ENCODE data around the gene CCDC88A. TPM values are rescaled to one million over a fixed set of nuclear protein-coding genes. Genes with fewer than 3 reads are reported as not detected.
"Not testable (repeated sequence)": the region's sequence is repeated elsewhere in the genome, so short reads cannot be mapped to it uniquely, and the experiment has no call there.

CCDC88A gene
- polyA plus RNA-seq, 3 donors: 60.0 to 77.4 (median 67.8) TPM

DNA sequence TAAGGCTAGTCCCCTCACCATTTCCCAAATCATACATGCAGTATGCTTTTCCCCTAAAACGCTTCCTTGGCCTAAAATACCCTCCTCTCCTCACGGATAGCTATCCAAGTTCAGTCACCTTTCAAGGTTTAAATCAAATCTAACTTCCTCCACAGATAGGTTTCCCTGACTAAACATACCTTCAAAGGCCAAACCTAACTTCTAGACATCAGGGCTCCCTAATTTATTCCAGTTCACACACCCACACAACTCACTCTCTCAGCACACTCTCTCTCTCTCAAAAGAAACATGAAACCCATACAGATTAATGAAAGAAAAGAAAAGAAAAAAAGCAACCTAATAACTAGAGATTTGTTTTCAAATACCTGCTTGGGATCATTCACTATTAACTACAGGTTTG lies 14.5 kb downstream of the CCDC88A start:
- peak in 1 of 11 donors; percentile 18 for DNase-seq (ENCODE audit: extremely low read depth in 1 of 11, low read depth in 9 of 11, low spot score in 4 of 11)

DNA sequence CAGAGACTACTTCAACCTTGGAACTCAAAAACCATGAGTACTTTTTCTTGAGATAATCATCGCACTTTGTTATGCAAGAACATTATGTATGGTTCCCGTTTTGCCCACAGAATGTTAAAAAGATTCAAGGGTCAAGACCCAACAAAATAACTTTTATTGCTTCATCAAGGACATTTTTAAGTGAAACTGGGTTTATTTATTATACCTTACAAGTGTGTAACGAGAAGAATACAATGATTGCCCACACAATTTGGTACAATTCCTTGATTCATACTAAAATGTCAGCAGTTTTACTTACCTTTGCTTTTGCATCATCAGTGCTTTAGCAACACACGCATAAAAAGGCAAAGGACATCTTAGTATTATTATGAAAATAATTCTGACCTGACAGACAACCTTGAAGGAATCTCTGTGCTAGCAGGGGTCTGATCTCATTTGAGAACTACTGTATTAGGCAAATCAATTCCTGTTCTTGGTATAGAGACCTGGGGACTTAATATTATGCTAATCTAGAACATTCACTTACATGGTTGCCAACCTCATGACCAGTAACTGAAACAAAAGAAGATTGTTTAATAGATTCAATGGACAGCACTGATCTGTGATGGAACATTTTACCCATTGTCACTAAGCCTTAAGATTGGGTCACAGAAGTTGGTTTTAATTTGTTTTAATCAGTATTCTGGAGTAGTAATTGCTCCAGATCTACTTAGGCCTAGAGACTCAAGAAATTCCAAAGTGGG lies 16.2 kb downstream of the CCDC88A start:
- DNase-seq (ENCODE audit: extremely low read depth in 1 of 11, low read depth in 9 of 11, low spot score in 4 of 11): no peak

- no peak for DNase-seq (ENCODE audit: extremely low read depth in 1 of 11, low read depth in 9 of 11, low spot score in 4 of 11)
Observed at GRCh38 chr2:55401124-55401523, 18.5 kb downstream of the CCDC88A start.

- DNase-seq (ENCODE audit: extremely low read depth in 1 of 11, low read depth in 9 of 11, low spot score in 4 of 11): no peak
Observed at GRCh38 chr2:55400332-55400731, 19.3 kb downstream of the CCDC88A start.

DNA sequence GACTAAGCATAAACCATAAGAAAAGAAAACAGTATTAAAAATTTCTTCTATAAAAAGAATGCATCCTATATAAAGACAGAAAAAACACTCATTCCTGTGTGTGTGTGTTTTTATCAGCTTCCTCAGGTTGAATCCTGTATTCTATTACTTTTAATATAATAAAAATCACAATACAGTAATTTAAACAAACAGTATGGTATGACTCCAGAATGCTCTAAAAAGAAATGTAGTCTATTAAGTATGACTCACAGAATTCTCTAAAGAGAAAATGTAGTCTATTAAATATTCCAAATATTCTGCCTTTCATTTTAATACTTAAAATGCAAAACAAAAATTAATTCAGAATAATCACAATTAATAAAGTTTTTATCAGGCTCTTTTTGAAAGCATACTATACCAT lies 19.8 kb downstream of the CCDC88A start:
- no peak for DNase-seq (ENCODE audit: extremely low read depth in 1 of 11, low read depth in 9 of 11, low spot score in 4 of 11)

GRCh38 chr2:55395724-55396605 lies 23.7 kb downstream of the CCDC88A start:
- no peak for DNase-seq (ENCODE audit: extremely low read depth in 1 of 11, low read depth in 9 of 11, low spot score in 4 of 11)

GRCh38 chr2:55391615-55392242 lies 27.9 kb downstream of the CCDC88A start:
- no peak for DNase-seq (ENCODE audit: extremely low read depth in 1 of 11, low read depth in 9 of 11, low spot score in 4 of 11)

DNA sequence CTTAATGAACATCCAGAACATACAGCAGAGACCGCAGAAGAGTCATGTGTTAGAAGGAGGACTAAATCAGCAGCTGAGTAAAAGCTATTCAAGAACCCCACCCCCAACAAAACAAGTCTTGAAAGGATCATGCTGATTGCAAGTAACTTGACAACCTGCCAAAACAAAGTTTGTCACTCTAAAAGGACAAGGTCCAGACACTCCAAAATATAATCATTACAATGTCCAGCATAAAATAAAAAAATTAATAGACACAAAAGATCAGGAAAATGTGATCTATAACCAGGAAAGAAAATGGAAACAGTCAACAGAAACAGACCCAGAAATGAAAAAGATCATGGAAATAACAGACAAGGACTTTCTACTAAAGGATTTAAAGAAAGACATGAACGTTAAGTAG lies 28.5 kb downstream of the CCDC88A start:
- no peak for DNase-seq (ENCODE audit: extremely low read depth in 1 of 11, low read depth in 9 of 11, low spot score in 4 of 11)

- DNase-seq (ENCODE audit: extremely low read depth in 1 of 11, low read depth in 9 of 11, low spot score in 4 of 11): not testable (repeated sequence)
Observed at GRCh38 chr2:55385516-55385915, 34.1 kb downstream of the CCDC88A start.

- DNase-seq (ENCODE audit: extremely low read depth in 1 of 11, low read depth in 9 of 11, low spot score in 4 of 11): no peak
Observed at GRCh38 chr2:55384786-55385185, 34.9 kb downstream of the CCDC88A start.

- DNase-seq (ENCODE audit: extremely low read depth in 1 of 11, low read depth in 9 of 11, low spot score in 4 of 11): no peak
Observed at GRCh38 chr2:55371376-55371775, 48.3 kb downstream of the CCDC88A start.

DNA sequence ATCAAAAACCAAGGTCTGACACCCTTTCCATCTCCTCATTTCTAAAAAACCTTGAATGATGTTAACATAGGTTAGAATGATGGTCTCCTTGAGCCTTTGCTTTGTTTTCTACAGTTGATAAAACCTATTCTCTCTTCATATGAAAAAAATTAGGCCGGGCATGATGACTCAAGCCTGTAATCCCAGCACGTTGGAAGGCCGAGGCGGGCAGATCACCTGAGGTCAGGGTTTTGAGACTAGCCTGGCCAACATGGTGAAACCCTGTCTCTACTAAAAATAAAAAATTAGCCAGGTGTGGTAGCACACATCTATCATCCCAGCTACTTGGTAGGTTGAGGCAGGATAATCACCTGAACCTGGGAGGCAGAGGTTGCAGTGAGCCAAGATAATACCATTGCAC lies 49.4 kb downstream of the CCDC88A start:
- no peak for DNase-seq (ENCODE audit: extremely low read depth in 1 of 11, low read depth in 9 of 11, low spot score in 4 of 11)

DNA sequence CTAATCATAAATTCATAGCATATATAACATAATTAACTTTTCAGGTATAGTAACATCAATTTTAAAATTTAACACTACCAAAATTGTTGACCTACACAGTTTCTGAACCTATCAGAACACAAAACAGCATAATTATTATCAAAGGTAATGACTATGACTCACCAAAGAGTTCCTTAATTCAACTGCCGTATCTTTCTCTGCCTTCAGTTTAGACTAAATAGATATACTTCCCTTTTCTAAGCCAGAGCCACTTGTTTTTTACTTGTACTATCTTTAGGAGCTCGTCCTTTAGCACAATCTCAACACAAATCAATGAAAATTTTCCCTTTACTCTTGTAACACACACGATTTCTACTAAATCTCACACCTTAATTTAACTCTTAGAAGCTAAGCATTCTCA lies 54.4 kb downstream of the CCDC88A start:
- DNase-seq (ENCODE audit: extremely low read depth in 1 of 11, low read depth in 9 of 11, low spot score in 4 of 11): no peak

DNA sequence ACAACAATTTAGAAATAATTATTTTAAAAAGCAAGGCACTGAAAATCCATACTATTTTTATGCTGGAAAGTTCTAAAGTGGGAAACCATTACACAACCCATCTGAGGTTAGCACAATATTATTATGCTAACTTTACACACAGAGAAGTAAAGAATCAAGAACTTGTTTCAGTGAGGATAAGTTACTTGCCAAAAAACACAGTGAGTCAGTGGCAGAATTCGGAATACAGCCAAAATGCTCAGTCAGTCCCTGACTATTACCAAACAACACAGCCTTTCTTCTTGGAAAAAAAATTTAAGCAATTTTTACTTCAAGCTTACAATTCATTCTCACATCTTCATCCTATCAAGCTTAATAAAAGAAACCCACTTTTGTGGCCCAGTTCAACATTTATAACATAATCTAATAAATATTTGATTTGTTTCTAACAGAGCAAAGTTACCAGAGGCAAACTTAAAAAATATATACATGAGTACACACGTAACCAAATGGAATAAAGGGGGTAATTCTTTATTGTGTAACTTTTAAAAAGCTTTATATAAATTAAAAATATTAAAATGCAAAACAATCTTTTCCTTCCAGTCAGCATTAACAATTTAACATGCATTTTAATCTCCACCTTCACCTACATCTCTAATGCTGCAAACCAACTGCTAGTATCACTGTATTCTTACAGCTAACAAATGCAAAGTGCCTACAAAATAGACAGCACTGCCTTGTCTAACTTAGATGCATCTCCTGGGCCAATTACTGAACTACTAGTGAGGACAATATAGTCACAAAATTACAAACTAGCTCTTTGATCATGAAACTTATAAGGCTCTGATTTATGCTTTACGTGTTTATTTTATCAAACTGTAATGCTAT lies 55.2 kb downstream of the CCDC88A start:
- DNase-seq (ENCODE audit: extremely low read depth in 1 of 11, low read depth in 9 of 11, low spot score in 4 of 11): peak in 2 of 11 donors; percentile 1 to 2

DNA sequence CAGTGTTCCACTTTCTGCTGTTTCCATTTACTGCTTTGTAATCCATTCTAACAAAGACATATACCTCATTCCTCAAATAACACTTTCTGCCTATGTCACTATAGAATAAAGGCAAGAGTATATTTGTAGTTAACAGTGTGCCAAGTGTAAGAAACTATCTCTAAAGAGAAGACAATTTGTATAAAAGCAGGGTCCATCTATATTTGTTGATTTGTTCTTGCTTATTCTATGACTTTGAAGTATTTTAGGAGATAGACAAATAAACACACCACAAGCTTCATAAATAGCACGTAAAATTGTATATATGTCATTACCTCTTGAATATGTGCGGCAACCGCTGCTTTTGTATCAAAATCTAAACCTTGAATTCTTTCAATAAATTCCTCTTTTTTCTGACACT lies 56.0 kb downstream of the CCDC88A start:
- DNase-seq (ENCODE audit: extremely low read depth in 1 of 11, low read depth in 9 of 11, low spot score in 4 of 11): no peak

- DNase-seq (ENCODE audit: extremely low read depth in 1 of 11, low read depth in 9 of 11, low spot score in 4 of 11): no peak
Observed at GRCh38 chr2:55361465-55362189, 58.0 kb downstream of the CCDC88A start.

DNA sequence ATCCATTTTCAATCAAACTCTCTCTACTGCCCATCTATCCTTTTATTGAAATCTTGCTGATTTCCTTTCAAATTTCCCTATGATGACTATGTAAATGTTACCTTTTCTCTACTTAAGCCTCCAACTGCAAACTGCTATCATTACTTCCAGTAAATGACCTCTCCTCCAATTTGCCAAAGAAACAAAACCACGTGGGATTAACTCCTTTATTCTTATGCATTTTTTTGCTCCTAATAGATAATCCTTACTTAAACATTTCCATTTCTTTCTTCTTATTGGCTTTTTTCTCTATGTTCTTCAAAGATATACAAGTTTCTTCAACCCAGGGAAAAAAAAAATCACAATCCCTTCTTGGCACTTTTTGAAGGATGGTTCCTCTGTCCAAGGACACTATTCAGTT lies 61.2 kb downstream of the CCDC88A start:
- DNase-seq (ENCODE audit: extremely low read depth in 1 of 11, low read depth in 9 of 11, low spot score in 4 of 11): no peak

DNA sequence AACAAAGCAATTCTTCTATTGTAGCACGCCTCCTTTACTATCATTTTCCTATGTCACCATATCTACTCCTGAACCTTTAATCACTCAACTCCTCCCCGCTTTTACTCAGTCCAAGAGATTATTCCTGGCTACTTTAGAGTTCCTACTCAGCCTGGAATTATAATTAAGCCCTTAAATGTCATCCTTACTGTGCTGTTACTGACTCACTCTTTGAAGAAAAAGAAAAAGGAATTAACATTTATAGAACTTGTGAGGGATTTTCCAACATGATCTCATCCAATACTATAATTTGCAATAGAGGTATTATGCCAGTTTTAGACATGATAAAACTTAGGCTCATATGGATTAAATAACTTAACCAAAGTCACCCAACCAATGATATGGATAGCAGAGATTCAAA lies 61.7 kb downstream of the CCDC88A start:
- no peak for DNase-seq (ENCODE audit: extremely low read depth in 1 of 11, low read depth in 9 of 11, low spot score in 4 of 11)
